KMS-11 (cell line): ENCODE data around the gene RYR1.
"Not testable (repeated sequence)": the region's sequence is repeated elsewhere in the genome, so short reads cannot be mapped to it uniquely, and the experiment has no call there.

Experiments used
- H2AFZ ChIP-seq: fragments of 200-600 bp; sonication (generic); 2 replicates; pipeline ENCODE4 v1.6.1; 2016; ENCODE audit warnings: antibody characterized with exemption, mixed run types, low read depth
- H3K27ac ChIP-seq: fragments of 200-600 bp; sonication (generic); 2 replicates; pipeline ENCODE4 v1.6.1; 2016; ENCODE audit warnings: mild to moderate bottlenecking, mixed run types
- H3K27me3 ChIP-seq: fragments of 200-600 bp; sonication (generic); 2 replicates; pipeline ENCODE4 v1.6.1; 2017; ENCODE audit warnings: mild to moderate bottlenecking, low read depth, mixed run types, moderate library complexity; ENCODE audit not compliant: insufficient read depth
- H3K36me3 ChIP-seq: fragments of 200-600 bp; sonication (generic); 2 replicates; pipeline ENCODE4 v1.6.1; 2017; ENCODE audit warnings: mild to moderate bottlenecking, mixed run types; ENCODE audit not compliant: insufficient read depth
- H3K4me1 ChIP-seq: fragments of 200-600 bp; sonication (generic); 2 replicates; pipeline ENCODE4 v1.6.1; 2016; ENCODE audit warnings: mild to moderate bottlenecking, low read depth, mixed run types; ENCODE audit not compliant: poor library complexity, severe bottlenecking
- H3K4me2 ChIP-seq: fragments of 200-600 bp; sonication (generic); 2 replicates; pipeline ENCODE4 v1.7.0; 2016; ENCODE audit warnings: mild to moderate bottlenecking, mixed run types
- H3K4me3 ChIP-seq: fragments of 200-600 bp; sonication (generic); IDR thresholded peaks from 2 replicates; pipeline ENCODE4 v1.6.1; 2017; ENCODE audit warnings: low read depth, low read length, mixed read lengths; ENCODE audit not compliant: insufficient read depth
- H3K79me2 ChIP-seq: fragments of 200-600 bp; sonication (generic); 2 replicates; pipeline ENCODE4 v1.6.1; 2016; ENCODE audit warnings: low read depth, mixed run types; ENCODE audit not compliant: insufficient read depth
- H3K9ac ChIP-seq: fragments of 200-600 bp; sonication (generic); 2 replicates; pipeline ENCODE4 v1.6.1; 2016; ENCODE audit warnings: mild to moderate bottlenecking, mixed run types
- H4K20me1 ChIP-seq: fragments of 200-600 bp; sonication (generic); 2 replicates; pipeline ENCODE4 v1.6.1; 2016; ENCODE audit warnings: mild to moderate bottlenecking, mixed run types; ENCODE audit not compliant: insufficient read depth
- CTCF ChIP-seq: fragments of 200-600 bp; sonication (generic); conservative IDR thresholded peaks from 2 replicates; pipeline ENCODE4 v1.6.1; 2017; ENCODE audit warnings: low read depth, mild to moderate bottlenecking, antibody characterized with exemption, low read length, moderate library complexity, mixed read lengths

The RYR1 gene

DNA sequence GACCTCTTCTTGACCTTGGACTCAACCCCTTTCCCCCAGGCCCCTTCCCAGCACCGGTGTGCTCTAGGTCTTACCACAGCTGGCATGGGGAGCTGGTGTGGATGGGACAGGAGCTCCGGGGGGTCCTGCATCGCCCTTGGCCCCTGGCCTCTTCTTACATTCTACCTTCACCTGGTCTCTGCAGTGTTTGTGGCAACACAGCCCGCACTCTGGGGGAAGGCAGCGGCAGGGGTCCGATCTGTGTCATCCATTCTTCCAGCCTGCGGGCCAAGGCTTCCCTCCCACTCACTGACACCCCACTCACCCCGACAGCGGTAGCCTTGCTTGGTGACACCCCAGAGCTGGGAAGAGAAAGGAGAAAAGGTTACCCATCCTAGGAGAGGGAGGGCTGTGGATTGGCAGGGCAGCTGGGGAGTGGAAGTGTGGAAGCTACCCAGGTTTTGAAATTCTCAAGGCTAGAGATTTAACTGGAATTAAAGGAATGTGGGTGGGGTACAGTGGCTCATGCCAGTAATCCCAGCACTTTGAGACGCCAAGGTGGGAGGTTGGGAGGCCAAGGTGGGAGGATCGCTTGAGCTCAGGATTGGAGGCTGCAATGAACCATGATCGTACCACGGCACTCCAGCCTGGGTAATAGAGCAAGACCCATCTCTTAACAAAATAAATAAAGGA, 22.3 kb upstream of the RYR1 start:
- TF ChIP-seq CTCF = no peak
- Histone ChIP-seq H4K20me1 (no peaks in the 10 kb centered on the region), H3K27me3 (peaks cover 13% of the 10 kb centered on the region; the same call in 1 of the 2 replicates), H3K36me3 (no peaks in the 10 kb centered on the region), H3K4me2 (no peak overlapping the region), H3K4me3 (no peak overlapping the region), H2AFZ (no peak overlapping the region), H3K4me1 (no peaks in the 10 kb centered on the region), H3K79me2 (no peaks in the 10 kb centered on the region), H3K9ac (no peak overlapping the region), H3K27ac (no peak overlapping the region)

DNA sequence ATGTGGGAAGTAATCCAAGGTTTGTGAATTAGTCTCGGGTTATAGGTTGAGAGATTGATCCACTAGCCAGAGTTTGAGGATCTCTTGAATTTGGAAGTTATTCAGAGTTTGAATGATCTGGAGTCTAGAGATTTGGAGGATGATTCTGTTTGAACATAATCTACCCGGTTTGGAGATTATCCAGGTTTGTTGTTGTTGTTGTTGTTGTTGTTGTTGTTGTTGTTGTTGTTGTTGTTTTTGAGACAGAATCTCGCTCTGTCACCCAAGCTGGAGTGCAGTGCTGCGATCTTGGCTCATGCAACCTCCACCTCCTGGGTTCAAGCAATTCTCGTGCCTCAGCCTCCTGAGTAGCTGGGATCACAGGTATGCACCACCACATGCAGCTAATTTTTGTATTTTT, 21.6 kb upstream of the RYR1 start:
- not testable (repeated sequence) for H3K36me3 ChIP-seq, H3K4me2 ChIP-seq, H3K4me3 ChIP-seq, H4K20me1 ChIP-seq, H3K27ac ChIP-seq, H2AFZ ChIP-seq, H3K4me1 ChIP-seq, H3K9ac ChIP-seq, H3K79me2 ChIP-seq
- peaks cover 13% of the 10 kb centered on the region; the same call in 1 of the 2 replicates for H3K27me3 ChIP-seq

- H3K27me3 ChIP-seq = peaks cover 13% of the 10 kb centered on the region; the same call in 1 of the 2 replicates
- peaks cover 1% of the 10 kb centered on the region for H3K4me1 ChIP-seq
- no peak overlapping the region for H3K9ac ChIP-seq
- no peak overlapping the region for H3K27ac ChIP-seq
- no peak overlapping the region for H3K4me3 ChIP-seq
- H4K20me1 ChIP-seq = no peaks in the 10 kb centered on the region
- H2AFZ ChIP-seq = no peak overlapping the region
- no peaks in the 10 kb centered on the region for H3K36me3 ChIP-seq
- no peaks in the 10 kb centered on the region for H3K79me2 ChIP-seq
- no peak overlapping the region for H3K4me2 ChIP-seq
- no peak for TF ChIP-seq CTCF
Measured at GRCh38 chr19:38412491-38412890, 21.0 kb upstream of the RYR1 start.

- no peak overlapping the region for H3K4me3 ChIP-seq
- H3K27ac ChIP-seq = no peak overlapping the region
- TF ChIP-seq CTCF = no peak
- peaks cover 4% of the 10 kb centered on the region for H3K4me1 ChIP-seq
- H3K4me2 ChIP-seq = no peak overlapping the region
- H3K36me3 ChIP-seq = no peaks in the 10 kb centered on the region
- no peak overlapping the region for H3K9ac ChIP-seq
- H3K27me3 ChIP-seq = peaks cover 13% of the 10 kb centered on the region; the same call in 1 of the 2 replicates
- H2AFZ ChIP-seq = no peak overlapping the region
- H3K79me2 ChIP-seq = no peaks in the 10 kb centered on the region
- no peaks in the 10 kb centered on the region for H4K20me1 ChIP-seq
Measured at GRCh38 chr19:38412961-38413360, 20.5 kb upstream of the RYR1 start.

GRCh38 chr19:38413416-38413815, 20.1 kb upstream of the RYR1 start:
- H3K4me1 ChIP-seq = peaks cover 4% of the 10 kb centered on the region
- H3K79me2 ChIP-seq = no peaks in the 10 kb centered on the region
- no peak for TF ChIP-seq CTCF
- no peak overlapping the region for H3K4me3 ChIP-seq
- H3K27me3 ChIP-seq = peaks cover 14% of the 10 kb centered on the region; the same call in 1 of the 2 replicates
- H3K9ac ChIP-seq = no peak overlapping the region
- no peaks in the 10 kb centered on the region for H4K20me1 ChIP-seq
- no peaks in the 10 kb centered on the region for H3K36me3 ChIP-seq
- H3K4me2 ChIP-seq = no peak overlapping the region
- no peak overlapping the region for H2AFZ ChIP-seq
- no peak overlapping the region for H3K27ac ChIP-seq
